ENCODE measurements around the gene RAD21L1. TPM values are rescaled to one million over a fixed set of nuclear protein-coding genes. Genes with fewer than 3 reads are reported as not detected.

The RAD21L1 gene
- total and polyA plus RNA-seq, 2 of the 8 experiments (the other 6 are each of a cell fraction or from before 2014, with no cell fraction given), result 0.06 to 0.26 TPM

GRCh38 chr20:1283522-1284510, 58.0 kb downstream of the RAD21L1 start:
- Histone ChIP-seq H3K4me3 (ENCODE audit: extremely low read depth in 1 of 4, insufficient read depth in 2 of 4, low read depth in 3 of 4, low read length in 4 of 4) (no peak overlapping the region), H3K14ac (ENCODE audit: insufficient read length) (no peak overlapping the region), H2BK20ac (ENCODE audit: low read length) (no peak overlapping the region), H3K79me2 (ENCODE audit: control insufficient read depth in 1 of 2, insufficient read depth in 2 of 2, low read length in 2 of 2) (no peaks in the 10 kb centered on the region), H3K36me3 (ENCODE audit: control insufficient read depth in 2 of 4, insufficient read depth in 4 of 4, low read length in 3 of 4) (no peaks in the 10 kb centered on the region), H4K8ac (ENCODE audit: extremely low read depth, insufficient read depth, low read length) (no peak overlapping the region), H2AK5ac (ENCODE audit: low read depth, low read length) (no peak overlapping the region), H3K56ac (replicated peaks; ENCODE audit: insufficient read length, low read depth, low read length) (no peak overlapping the region), H3K9me3 (ENCODE audit: insufficient read depth in 2 of 2, low read depth in 1 of 2, low read length in 1 of 2) (no peaks in the 10 kb centered on the region), H3K27ac (ENCODE audit: low read depth, low read length) (no peak overlapping the region), H2BK12ac (ENCODE audit: low read depth, low read length) (no peak overlapping the region), H2BK5ac (ENCODE audit: low read depth, low read length) (no peak overlapping the region), H2BK15ac (ENCODE audit: low read length) (no peak overlapping the region), H3K23me2 (ENCODE audit: low read depth, low read length) (no peaks in the 10 kb centered on the region), H3K23ac (ENCODE audit: insufficient read length) (no peak overlapping the region), H3K4ac (replicated peaks; ENCODE audit: insufficient read length, low read depth, low read length) (no peak overlapping the region), H3K27me3 (replicated peaks in 1 of 4; ENCODE audit: control insufficient read depth in 3 of 4, extremely low read depth in 1 of 4, insufficient read depth in 3 of 4, low read length in 3 of 4) (no peaks in the 10 kb centered on the region), H4K91ac (replicated peaks; ENCODE audit: insufficient read length, low read length) (no peak overlapping the region), H3K79me1 (ENCODE audit: low read depth, low read length) (no peaks in the 10 kb centered on the region), H4K5ac (ENCODE audit: insufficient read length, low read depth, low read length) (no peak overlapping the region), H4K20me1 (replicated peaks in 1 of 2; ENCODE audit: control insufficient read depth in 1 of 2, insufficient read depth in 2 of 2, low read length in 2 of 2) (no peaks in the 10 kb centered on the region), H3K4me1 (replicated peaks in 1 of 4; ENCODE audit: control insufficient read depth in 3 of 4, insufficient read depth in 4 of 4, low read length in 3 of 4) (0 out of 7 replicates have a peak, but pooled peaks cover 0 to 2% (median under 1%) of the 10 kb centered on the region in 4 experiments), H3K18ac (ENCODE audit: extremely low read depth, low read length) (no peak overlapping the region), H2BK120ac (replicated peaks; ENCODE audit: low read depth, low read length) (no peak overlapping the region), H2AFZ (ENCODE audit: low read length) (no peak overlapping the region), H3K4me2 (ENCODE audit: insufficient read depth in 1 of 2, low read depth in 2 of 2, low read length in 2 of 2) (no peak overlapping the region), H3K9ac (replicated peaks in 1 of 4; ENCODE audit: extremely low read depth in 1 of 4, low read depth in 3 of 4, low read length in 3 of 4) (no peak overlapping the region)
- DNase-seq (ENCODE audit: low read depth in 1 of 2, low spot score in 2 of 2), result no peak
- ChIA-PET POLR2A (ENCODE audit: partially characterized antibody) (no interaction called here), CTCF (ENCODE audit: partially characterized antibody) (interaction anchor here (0.7 to 2.0 kb wide), 6 partner anchors 8 to 182 kb away, joined by 3 to 11 read pairs (median 4); no protein-coding TSS in a partner anchor)
- 89% methylated on average over 9 of the region's 9 CpGs; no CpG with 5 or more reads in 1 of the 2 experiments for WGBS, 2 experiments (ENCODE audit: extremely low coverage in 1 of 2, insufficient coverage in 1 of 2, insufficient read length in 1 of 2, insufficient replicate concordance in 2 of 2, low coverage in 1 of 2, low lambda C conversion rate in 2 of 2, missing lambda C conversion rate in 1 of 2)
- no peak for FAIRE-seq
- TF ChIP-seq KDM5A (IDR thresholded peaks at IDR 0.05; ENCODE audit: low read length) (no peak), HDAC6 (IDR thresholded peaks at IDR 0.05; ENCODE audit: low read depth, low read length) (no peak), CHD1 (IDR thresholded peaks at IDR 0.05; ENCODE audit: low read depth, low read length) (no peak), MAX (IDR thresholded peaks at IDR 0.05) (no peak), CHD2 (IDR thresholded peaks at IDR 0.05; ENCODE audit: low read length) (no peak), POLR2AphosphoS5 (IDR thresholded peaks at IDR 0.05; ENCODE audit: low read depth, low read length) (no peak), RNF2 (IDR thresholded peaks at IDR 0.05; ENCODE audit: borderline replicate concordance, low read depth, low read length, missing control alignments, poor library complexity, severe bottlenecking) (no peak), SP1 (IDR thresholded peaks at IDR 0.05; ENCODE audit: low read depth, low read length) (no peak), CBX5 (IDR thresholded peaks at IDR 0.05; ENCODE audit: low read depth, low read length) (no peak), EGR1 (IDR thresholded peaks at IDR 0.05; ENCODE audit: borderline replicate concordance, low read depth, low read length) (no peak), JUND (IDR thresholded peaks at IDR 0.05; ENCODE audit: low read length) (no peak), BRCA1 (IDR thresholded peaks at IDR 0.05; ENCODE audit: low read depth, low read length) (no peak), SP2 (IDR thresholded peaks at IDR 0.05; ENCODE audit: low read length) (no peak)

Measured in H1 (cell line).